OCI-LY7 (cell line): ENCODE results near the gene CEP55. TPM values are rescaled to one million over a fixed set of nuclear protein-coding genes. Genes with fewer than 3 reads are reported as not detected.

Experiments used
- BruUV-seq: library from RNA; stranded (reverse); fragments of 400-500 nt; replicated peaks from 2 replicates; lab custom pipeline; 2021; lab: Mats Ljungman, UMichigan
- CTCF ChIA-PET: fragments of 300-600 bp; sonication (Branson Sonifier 250); formaldehyde crosslinking; loops from one replicate; lab custom pipeline; 2022; ENCODE audit warnings: antibody characterized with exemption; ENCODE audit not compliant: unreplicated experiment; lab: Charles Lee
- POLR2A ChIA-PET: fragments of 300-600 bp; sonication (Branson Sonifier 250); formaldehyde crosslinking; loops from one replicate; lab custom pipeline; 2022; ENCODE audit warnings: antibody characterized with exemption; lab: Charles Lee
- DNase-seq: peaks from one replicate; pipeline ENCODE4 v3.0.0-alpha.2; 2015; ENCODE audit warnings: low spot score
- H2AFZ ChIP-seq: fragments of 200-600 bp; sonication (generic), shearing (Covaris generic); 2 replicates; pipeline ENCODE4 v1.6.1; 2014; ENCODE audit warnings: mild to moderate bottlenecking, antibody characterized with exemption, low read length, moderate library complexity
- H3K27ac ChIP-seq: fragments of 200-600 bp; sonication (generic); 2 replicates; pipeline ENCODE4 v1.5.1; 2014; ENCODE audit warnings: mixed run types, low read depth, mild to moderate bottlenecking, moderate library complexity, low read length, inconsistent platforms; ENCODE audit not compliant: poor library complexity, severe bottlenecking
- H3K36me3 ChIP-seq: fragments of 200-600 bp; sonication (generic); 2 replicates; pipeline ENCODE4 v1.6.1; 2014; ENCODE audit warnings: mild to moderate bottlenecking, antibody characterized with exemption, low read length, moderate library complexity, mixed read lengths; ENCODE audit not compliant: insufficient read depth
- H3K4me1 ChIP-seq: fragments of 200-600 bp; sonication (generic); 2 replicates; pipeline ENCODE4 v1.5.1; 2014; ENCODE audit warnings: mild to moderate bottlenecking, low read length; ENCODE audit not compliant: insufficient read depth, poor library complexity, severe bottlenecking
- H3K4me2 ChIP-seq: fragments of 200-600 bp; sonication (generic); 2 replicates; pipeline ENCODE4 v1.6.1; 2014; ENCODE audit warnings: mild to moderate bottlenecking, low read length
- H3K4me3 ChIP-seq: fragments of 200-600 bp; sonication (generic); 2 replicates; pipeline ENCODE4 v1.5.1; 2014; ENCODE audit warnings: mild to moderate bottlenecking, low read depth, low read length; ENCODE audit not compliant: poor library complexity, severe bottlenecking
- H3K79me2 ChIP-seq: fragments of 200-600 bp; sonication (generic); 2 replicates; pipeline ENCODE4 v1.6.1; 2016; ENCODE audit warnings: low read depth, mild to moderate bottlenecking, low read length, moderate library complexity, mixed read lengths; ENCODE audit not compliant: insufficient read depth
- H3K9me2 ChIP-seq: fragments of 200-600 bp; sonication (generic); 2 replicates; pipeline ENCODE4 v1.6.1; 2016; ENCODE audit warnings: mild to moderate bottlenecking, low read length, mixed read lengths; ENCODE audit not compliant: insufficient read depth
- H3K9me3 ChIP-seq: fragments of 200-600 bp; sonication (generic); 2 replicates; pipeline ENCODE4 v1.6.1; 2014; ENCODE audit warnings: mild to moderate bottlenecking, mixed run types, low read length, mixed read lengths
- H4K20me1 ChIP-seq: fragments of 200-600 bp; sonication (generic); 2 replicates; pipeline ENCODE4 v1.6.1; 2014; ENCODE audit warnings: mild to moderate bottlenecking, antibody characterized with exemption, low read length, moderate library complexity, mixed read lengths; ENCODE audit not compliant: insufficient read depth
- EZH2phosphoT487 ChIP-seq: fragments of 200-600 bp; sonication (generic); IDR thresholded peaks from 2 replicates; pipeline ENCODE4 v1.6.1; 2018; ENCODE audit warnings: low read depth, borderline replicate concordance, mild to moderate bottlenecking, mixed run types, antibody characterized with exemption, low read length, moderate library complexity, mixed read lengths
- intact Hi-C: fragments of 100-400 bp; cut with micrococcal nuclease; formaldehyde crosslinking; loops from one replicate; pipeline ENCODE4 v1.10.0; 2022; ENCODE audit not compliant: unreplicated experiment
- total RNA-seq, 2 experiments: library from RNA; depleted of rRNA in 1 of 2; stranded (reverse); fragments of >200 nt in 1 of 2; shearing (Covaris generic) in 1 of 2; gene quantifications; 2 replicates each; pipeline ENCODE4 v1.2.3, GENCODE V29; 2014 to 2022
- TF ChIP-seq, protein P1 (sequence below): fragments of 200-600 bp; sonication (generic); conservative IDR thresholded peaks from 2 replicates; pipeline ENCODE4 v1.5.1; 2014; ENCODE audit warnings: mild to moderate bottlenecking, antibody characterized with exemption, low read length, moderate library complexity, mixed read lengths

Gene CEP55
- total RNA-seq, 2 experiments from 2014 or later, result 64.5 to 68.3 TPM

DNA sequence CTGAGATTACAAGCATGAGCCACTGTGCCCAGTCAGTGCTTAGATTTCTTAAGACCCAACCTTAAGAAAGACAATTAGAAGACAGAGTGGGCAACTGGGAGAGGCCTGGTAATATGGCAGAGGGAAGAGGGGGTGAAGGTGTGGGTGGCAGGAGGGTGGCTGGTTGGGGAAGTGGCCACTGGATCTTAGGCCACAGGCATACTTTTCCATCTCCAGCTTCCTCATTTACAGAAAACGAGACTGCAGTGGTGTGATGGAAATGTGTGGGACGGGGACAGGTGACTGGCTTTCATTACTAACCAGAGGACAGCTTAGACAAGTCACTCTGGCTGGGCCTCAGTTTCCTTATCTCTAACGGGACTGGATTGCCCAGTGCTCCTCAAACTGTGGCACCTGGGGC lies 69.0 kb downstream of the CEP55 start:
- no peaks in the 10 kb centered on the region for H3K4me1 ChIP-seq
- POLR2A ChIA-PET, result interaction anchor here (1.2 kb wide), 1 partner anchor 97 kb away, joined by 4 read pairs; no protein-coding TSS in a partner anchor
- no TSS peak for BruUV-seq

DNA sequence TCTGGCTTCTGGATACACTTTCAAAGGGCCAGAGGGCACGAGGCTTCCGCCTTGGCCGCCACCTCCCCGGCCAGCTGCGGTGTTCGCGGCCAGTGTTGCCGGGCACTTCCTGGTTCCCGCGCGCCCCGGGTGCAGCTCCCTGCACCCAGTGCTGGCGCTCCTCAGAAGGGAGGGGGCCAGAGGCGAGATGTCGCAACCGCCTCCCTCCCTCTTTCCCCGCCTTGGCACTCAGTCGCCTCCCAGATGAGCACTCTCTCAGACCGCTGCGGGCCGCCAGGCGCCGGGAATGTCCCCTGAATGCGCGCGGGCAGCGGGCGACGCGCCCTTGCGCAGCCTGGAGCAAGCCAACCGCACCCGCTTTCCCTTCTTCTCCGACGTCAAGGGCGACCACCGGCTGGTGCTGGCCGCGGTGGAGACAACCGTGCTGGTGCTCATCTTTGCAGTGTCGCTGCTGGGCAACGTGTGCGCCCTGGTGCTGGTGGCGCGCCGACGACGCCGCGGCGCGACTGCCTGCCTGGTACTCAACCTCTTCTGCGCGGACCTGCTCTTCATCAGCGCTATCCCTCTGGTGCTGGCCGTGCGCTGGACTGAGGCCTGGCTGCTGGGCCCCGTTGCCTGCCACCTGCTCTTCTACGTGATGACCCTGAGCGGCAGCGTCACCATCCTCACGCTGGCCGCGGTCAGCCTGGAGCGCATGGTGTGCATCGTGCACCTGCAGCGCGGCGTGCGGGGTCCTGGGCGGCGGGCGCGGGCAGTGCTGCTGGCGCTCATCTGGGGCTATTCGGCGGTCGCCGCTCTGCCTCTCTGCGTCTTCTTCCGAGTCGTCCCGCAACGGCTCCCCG lies 70.2 kb downstream of the CEP55 start, which contains the start of gene FFAR4:
Gene FFAR4, plus strand, starts transcription at position 231 of the 842 bp plus-strand sequence. Its CDS starts 56 bp downstream, at position 287.
- no peaks in the 10 kb centered on the region for H3K9me3 ChIP-seq
- H3K36me3 ChIP-seq, result no peaks in the 10 kb centered on the region
- H3K4me3 ChIP-seq, result no peak within 1 kb of the TSS
- BruUV-seq, result no TSS peak
- no peak within 1 kb of the TSS for H3K27ac ChIP-seq
- no peaks in the 10 kb centered on the region for H3K4me1 ChIP-seq
- DNase-seq, result no peak
- no peaks in the 10 kb centered on the region for H3K9me2 ChIP-seq
- H3K79me2 ChIP-seq, result no peaks in the 10 kb centered on the region
- no peak within 1 kb of the TSS for H2AFZ ChIP-seq
- intact Hi-C loops, result no loop called here
- CTCF ChIA-PET, result no interaction called here
- no peaks in the 10 kb centered on the region for H4K20me1 ChIP-seq
- TF ChIP-seq, protein P1, sequence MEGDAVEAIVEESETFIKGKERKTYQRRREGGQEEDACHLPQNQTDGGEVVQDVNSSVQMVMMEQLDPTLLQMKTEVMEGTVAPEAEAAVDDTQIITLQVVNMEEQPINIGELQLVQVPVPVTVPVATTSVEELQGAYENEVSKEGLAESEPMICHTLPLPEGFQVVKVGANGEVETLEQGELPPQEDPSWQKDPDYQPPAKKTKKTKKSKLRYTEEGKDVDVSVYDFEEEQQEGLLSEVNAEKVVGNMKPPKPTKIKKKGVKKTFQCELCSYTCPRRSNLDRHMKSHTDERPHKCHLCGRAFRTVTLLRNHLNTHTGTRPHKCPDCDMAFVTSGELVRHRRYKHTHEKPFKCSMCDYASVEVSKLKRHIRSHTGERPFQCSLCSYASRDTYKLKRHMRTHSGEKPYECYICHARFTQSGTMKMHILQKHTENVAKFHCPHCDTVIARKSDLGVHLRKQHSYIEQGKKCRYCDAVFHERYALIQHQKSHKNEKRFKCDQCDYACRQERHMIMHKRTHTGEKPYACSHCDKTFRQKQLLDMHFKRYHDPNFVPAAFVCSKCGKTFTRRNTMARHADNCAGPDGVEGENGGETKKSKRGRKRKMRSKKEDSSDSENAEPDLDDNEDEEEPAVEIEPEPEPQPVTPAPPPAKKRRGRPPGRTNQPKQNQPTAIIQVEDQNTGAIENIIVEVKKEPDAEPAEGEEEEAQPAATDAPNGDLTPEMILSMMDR, result no peak
- TF ChIP-seq EZH2phosphoT487, result no peak
- H3K4me2 ChIP-seq, result no peak within 1 kb of the TSS
- POLR2A ChIA-PET, result no interaction called here

More for the DNA sequence above, 69.0 kb downstream of the CEP55 start:
- Histone ChIP-seq H3K36me3 (no peaks in the 10 kb centered on the region), H4K20me1 (no peaks in the 10 kb centered on the region), H3K9me3 (no peaks in the 10 kb centered on the region), H3K9me2 (no peaks in the 10 kb centered on the region), H3K27ac (no peak overlapping the region), H3K79me2 (no peaks in the 10 kb centered on the region), H2AFZ (no peak overlapping the region), H3K4me3 (no peak overlapping the region), H3K4me2 (no peak overlapping the region)
- DNase-seq, result no peak
- CTCF ChIA-PET, result no interaction called here
- no peak for TF ChIP-seq EZH2phosphoT487
- TF ChIP-seq, protein P1, result no peak
- intact Hi-C loops, result no loop called here
